Astrocyte (in vitro differentiated cells and primary cell): ENCODE data around the gene CLNK. TPM values are rescaled to one million over a fixed set of nuclear protein-coding genes. Genes with fewer than 3 reads are reported as not detected.

Source experiments
- DNase-seq: peaks from one replicate; pipeline ENCODE4 v3.0.0-alpha.2; 2010; ENCODE audit warnings: low read depth
- FAIRE-seq: peaks from 2 replicates; lab custom pipeline; 2011; peaks lifted over from hg19 to GRCh38; lab: Jason Lieb, UNC
- H2AFZ ChIP-seq: 2 replicates; pipeline ENCODE4 v1.6.0; 2012; ENCODE audit warnings: low read depth, low read length, inconsistent platforms
- H3K27ac ChIP-seq: 2 replicates; pipeline ENCODE4 v1.5.1; 2011; ENCODE audit warnings: low read depth, low read length, inconsistent platforms
- H3K27me3 ChIP-seq: 2 replicates; pipeline ENCODE4 v1.6.0; 2011; ENCODE audit warnings: low read length, inconsistent platforms; ENCODE audit not compliant: insufficient read depth
- H3K36me3 ChIP-seq: 2 replicates; pipeline ENCODE4 v1.5.1; 2011; ENCODE audit warnings: low read length, inconsistent platforms; ENCODE audit not compliant: insufficient read depth
- H3K4me1 ChIP-seq: 2 replicates; pipeline ENCODE4 v1.5.1; 2011; ENCODE audit warnings: low read length, inconsistent platforms; ENCODE audit not compliant: insufficient read depth
- H3K4me2 ChIP-seq: 2 replicates; pipeline ENCODE4 v1.6.0; 2012; ENCODE audit warnings: low read length, inconsistent platforms
- H3K4me3 ChIP-seq: 2 replicates; pipeline ENCODE4 v1.5.1; 2011; ENCODE audit warnings: low read depth, mild to moderate bottlenecking, low read length, inconsistent platforms; ENCODE audit not compliant: insufficient read depth
- H3K79me2 ChIP-seq: 2 replicates; pipeline ENCODE4 v1.6.0; 2012; ENCODE audit warnings: mild to moderate bottlenecking, low read length, inconsistent platforms; ENCODE audit not compliant: insufficient read depth
- H3K9ac ChIP-seq: 2 replicates; pipeline ENCODE4 v1.6.0; 2012; ENCODE audit warnings: mild to moderate bottlenecking, low read length, inconsistent platforms
- H3K9me3 ChIP-seq: 2 replicates; pipeline ENCODE4 v1.5.1; 2012; ENCODE audit warnings: low read depth, mild to moderate bottlenecking, low read length, inconsistent platforms; ENCODE audit not compliant: insufficient read depth
- H4K20me1 ChIP-seq: 2 replicates; pipeline ENCODE4 v1.6.0; 2012; ENCODE audit warnings: low read length, inconsistent platforms; ENCODE audit not compliant: insufficient read depth
- H3K27ac Mint-ChIP-seq: one replicate; pipeline ENCODE4 v1.8.0; 2021; ENCODE audit warnings: mild to moderate bottlenecking, mixed read lengths; ENCODE audit not compliant: unreplicated experiment
- H3K27me3 Mint-ChIP-seq: one replicate; pipeline ENCODE4 v1.8.0; 2021; ENCODE audit warnings: low read depth, mixed read lengths; ENCODE audit not compliant: unreplicated experiment
- H3K36me3 Mint-ChIP-seq: one replicate; pipeline ENCODE4 v1.8.0; 2021; ENCODE audit warnings: low read depth, mixed read lengths; ENCODE audit not compliant: unreplicated experiment
- H3K4me1 Mint-ChIP-seq: one replicate; pipeline ENCODE4 v1.8.0; 2021; ENCODE audit warnings: low read depth, mixed read lengths; ENCODE audit not compliant: unreplicated experiment
- H3K4me3 Mint-ChIP-seq: one replicate; pipeline ENCODE4 v1.8.0; 2021; ENCODE audit warnings: mild to moderate bottlenecking, moderate library complexity, mixed read lengths; ENCODE audit not compliant: unreplicated experiment
- H3K9me3 Mint-ChIP-seq: one replicate; pipeline ENCODE4 v1.8.0; 2021; ENCODE audit warnings: mild to moderate bottlenecking, mixed read lengths; ENCODE audit not compliant: unreplicated experiment
- EZH2 ChIP-seq: IDR thresholded peaks from 2 replicates; pipeline ENCODE4 v1.6.1; 2012; ENCODE audit warnings: mild to moderate bottlenecking, low read length, inconsistent platforms; ENCODE audit not compliant: insufficient read depth
- total RNA-seq: library from RNA; stranded (reverse); gene quantifications from 2 replicates; pipeline ENCODE4 v1.2.1, GENCODE V29; 2021
- TF ChIP-seq, protein P1 (sequence below): IDR thresholded peaks from 2 replicates; pipeline ENCODE4 v1.5.1; 2011; ENCODE audit warnings: low read depth, mild to moderate bottlenecking, inconsistent platforms, low read length, moderate library complexity; ENCODE audit not compliant: insufficient read depth

The CLNK gene
- total RNA-seq, 1 donor from 2014 or later: not detected

DNA sequence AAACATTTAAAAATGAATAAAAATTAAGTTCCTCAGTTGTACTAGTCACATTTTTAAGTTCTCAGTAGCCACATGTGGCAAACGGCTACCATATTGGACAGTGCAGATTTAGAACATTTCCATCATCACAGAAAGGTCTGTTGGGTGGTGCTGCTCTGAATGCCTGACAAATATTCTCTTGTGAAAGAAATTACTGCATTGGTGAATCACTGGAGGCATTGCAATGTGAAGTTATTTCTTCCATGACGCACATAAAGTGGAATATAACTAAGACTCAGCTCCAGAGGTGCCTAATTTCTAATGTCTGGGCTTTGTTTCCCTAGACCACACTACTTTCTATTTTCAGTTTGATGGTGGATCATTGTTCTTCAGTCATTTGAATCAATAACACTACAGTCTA, 44.9 kb downstream of the CLNK start:
- Histone ChIP-seq H3K4me2 (no peak overlapping the region), H3K27ac (no peak overlapping the region), H3K4me1 (peaks cover 3% of the 10 kb centered on the region), H3K4me3 (no peak overlapping the region), H3K9me3 (no peaks in the 10 kb centered on the region), H4K20me1 (no peaks in the 10 kb centered on the region), H3K79me2 (no peaks in the 10 kb centered on the region), H3K9ac (no peak overlapping the region), H3K36me3 (no peaks in the 10 kb centered on the region), H3K27me3 (no peaks in the 10 kb centered on the region), H2AFZ (no peak overlapping the region)
- Mint-ChIP-seq H3K27me3 (peaks cover 23% of the 10 kb centered on the region), H3K27ac (no peak overlapping the region), H3K4me1 (peaks cover 10% of the 10 kb centered on the region), H3K36me3 (no peaks in the 10 kb centered on the region), H3K9me3 (peaks cover 8% of the 10 kb centered on the region), H3K4me3 (no peak overlapping the region)
- no peak for DNase-seq
- no peak for FAIRE-seq
- TF ChIP-seq, protein P1, sequence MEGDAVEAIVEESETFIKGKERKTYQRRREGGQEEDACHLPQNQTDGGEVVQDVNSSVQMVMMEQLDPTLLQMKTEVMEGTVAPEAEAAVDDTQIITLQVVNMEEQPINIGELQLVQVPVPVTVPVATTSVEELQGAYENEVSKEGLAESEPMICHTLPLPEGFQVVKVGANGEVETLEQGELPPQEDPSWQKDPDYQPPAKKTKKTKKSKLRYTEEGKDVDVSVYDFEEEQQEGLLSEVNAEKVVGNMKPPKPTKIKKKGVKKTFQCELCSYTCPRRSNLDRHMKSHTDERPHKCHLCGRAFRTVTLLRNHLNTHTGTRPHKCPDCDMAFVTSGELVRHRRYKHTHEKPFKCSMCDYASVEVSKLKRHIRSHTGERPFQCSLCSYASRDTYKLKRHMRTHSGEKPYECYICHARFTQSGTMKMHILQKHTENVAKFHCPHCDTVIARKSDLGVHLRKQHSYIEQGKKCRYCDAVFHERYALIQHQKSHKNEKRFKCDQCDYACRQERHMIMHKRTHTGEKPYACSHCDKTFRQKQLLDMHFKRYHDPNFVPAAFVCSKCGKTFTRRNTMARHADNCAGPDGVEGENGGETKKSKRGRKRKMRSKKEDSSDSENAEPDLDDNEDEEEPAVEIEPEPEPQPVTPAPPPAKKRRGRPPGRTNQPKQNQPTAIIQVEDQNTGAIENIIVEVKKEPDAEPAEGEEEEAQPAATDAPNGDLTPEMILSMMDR: no peak
- TF ChIP-seq EZH2: no peak

DNA sequence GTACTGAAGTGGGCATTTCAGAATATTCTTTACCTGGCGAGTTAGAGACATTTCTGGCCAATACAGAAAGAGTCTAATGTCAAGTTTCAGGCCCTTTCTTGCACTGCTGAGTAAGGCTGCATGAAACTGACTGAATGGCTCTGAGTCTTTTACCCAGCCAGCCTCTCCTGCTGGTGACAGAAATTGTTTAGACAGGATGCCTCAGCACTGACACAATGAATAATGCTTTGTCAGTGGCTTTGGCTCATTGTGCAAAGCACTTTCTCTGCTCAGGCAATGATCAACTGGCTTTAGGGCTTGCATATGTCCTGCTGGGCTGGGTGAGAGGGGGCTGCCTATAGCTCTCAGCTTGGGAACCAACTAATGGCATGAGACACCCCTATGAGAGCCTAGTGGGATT, 45.5 kb downstream of the CLNK start:
- Histone ChIP-seq H3K4me1 (peaks cover 3% of the 10 kb centered on the region), H3K36me3 (no peaks in the 10 kb centered on the region), H3K79me2 (no peaks in the 10 kb centered on the region), H2AFZ (no peak overlapping the region), H3K9me3 (no peaks in the 10 kb centered on the region), H3K9ac (no peak overlapping the region), H3K27ac (no peak overlapping the region), H4K20me1 (no peaks in the 10 kb centered on the region), H3K4me2 (no peak overlapping the region), H3K27me3 (peaks cover 3% of the 10 kb centered on the region), H3K4me3 (no peak overlapping the region)
- Mint-ChIP-seq H3K9me3 (peaks cover 8% of the 10 kb centered on the region), H3K27ac (no peak overlapping the region), H3K27me3 (peaks cover 26% of the 10 kb centered on the region), H3K4me1 (peaks cover 10% of the 10 kb centered on the region), H3K36me3 (no peaks in the 10 kb centered on the region), H3K4me3 (no peak overlapping the region)
- TF ChIP-seq, protein P1: no peak
- no peak for TF ChIP-seq EZH2
- FAIRE-seq (no peak), DNase-seq (no peak)

DNA sequence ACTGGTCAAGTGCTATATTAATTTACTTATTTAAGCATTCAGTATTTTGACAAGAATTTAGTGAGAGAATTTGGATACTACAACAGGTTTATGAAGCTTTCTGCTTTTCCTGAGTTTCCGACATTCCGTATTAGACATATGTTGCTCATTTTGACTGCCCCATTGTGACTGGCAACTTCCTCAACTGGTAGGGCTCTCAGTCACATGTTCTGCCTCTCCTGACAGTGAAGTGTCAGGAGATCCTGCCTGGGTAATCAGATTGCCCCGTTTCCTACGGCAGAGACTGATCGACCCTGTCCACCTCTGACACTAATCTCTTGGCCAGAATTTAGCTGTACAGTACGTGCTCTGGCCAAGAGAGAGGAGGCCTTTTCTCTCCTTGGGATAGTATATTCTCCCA, 49.5 kb downstream of the CLNK start:
- H3K27me3 ChIP-seq: peaks cover 7% of the 10 kb centered on the region
- Mint-ChIP-seq H3K27ac (no peak overlapping the region), H3K36me3 (peaks cover 1% of the 10 kb centered on the region), H3K9me3 (peaks cover 8% of the 10 kb centered on the region), H3K4me3 (no peak overlapping the region), H3K27me3 (peaks cover 49% of the 10 kb centered on the region), H3K4me1 (no peaks in the 10 kb centered on the region)
- H3K79me2 ChIP-seq: no peaks in the 10 kb centered on the region
- FAIRE-seq (no peak), DNase-seq (no peak)
- no peaks in the 10 kb centered on the region for H3K4me1 ChIP-seq
- H4K20me1 ChIP-seq: no peaks in the 10 kb centered on the region
- TF ChIP-seq, protein P1: no peak
- TF ChIP-seq EZH2: no peak
- no peak overlapping the region for H2AFZ ChIP-seq
- H3K36me3 ChIP-seq: no peaks in the 10 kb centered on the region
- no peak overlapping the region for H3K27ac ChIP-seq
- H3K4me3 ChIP-seq: no peak overlapping the region
- H3K9ac ChIP-seq: no peak overlapping the region
- H3K9me3 ChIP-seq: no peaks in the 10 kb centered on the region
- H3K4me2 ChIP-seq: no peak overlapping the region
